Epithelial cell of proximal tubule (primary cell): ENCODE data around the gene SLC9A9. TPM values are rescaled to one million over a fixed set of nuclear protein-coding genes. Genes with fewer than 3 reads are reported as not detected.

Experiments used
- DNase-seq: peaks from one replicate; pipeline ENCODE4 v3.0.0-alpha.2; 2011; ENCODE audit warnings: low read depth
- H3K4me3 ChIP-seq: 2 replicates; pipeline ENCODE4 v1.5.1; 2011; ENCODE audit warnings: low read depth, mild to moderate bottlenecking, low read length
- CTCF ChIP-seq: conservative IDR thresholded peaks from 2 replicates; pipeline ENCODE4 v1.5.1; 2012; ENCODE audit warnings: low read depth, mild to moderate bottlenecking, low read length
- total RNA-seq: library from RNA; depleted of rRNA; stranded (reverse); fragments of >200 nt; gene quantifications from 2 replicates; pipeline ENCODE4 v1.2.3, GENCODE V29; 2015

Gene SLC9A9
- total RNA-seq, 1 donor from 2014 or later, result 0.17 TPM

GRCh38 chr3:143637133-143637532 lies 211.1 kb downstream of the SLC9A9 start:
- no peak for TF ChIP-seq CTCF
- H3K4me3 ChIP-seq, result no peak overlapping the region
- DNase-seq, result no peak

- no peak for TF ChIP-seq CTCF
- no peak for DNase-seq
- H3K4me3 ChIP-seq, result no peak overlapping the region
Measured at GRCh38 chr3:143634991-143635390, 213.3 kb downstream of the SLC9A9 start.

- TF ChIP-seq CTCF, result no peak
- no peak for DNase-seq
- H3K4me3 ChIP-seq, result no peak overlapping the region
Measured at GRCh38 chr3:143634427-143634826, 213.8 kb downstream of the SLC9A9 start.

GRCh38 chr3:143633816-143634215 lies 214.5 kb downstream of the SLC9A9 start:
- H3K4me3 ChIP-seq, result no peak overlapping the region
- DNase-seq, result no peak
- TF ChIP-seq CTCF, result no peak

GRCh38 chr3:143629726-143630125 lies 218.5 kb downstream of the SLC9A9 start:
- H3K4me3 ChIP-seq, result no peak overlapping the region
- TF ChIP-seq CTCF, result no peak
- no peak for DNase-seq

GRCh38 chr3:143628971-143629370 lies 219.3 kb downstream of the SLC9A9 start:
- no peak for TF ChIP-seq CTCF
- no peak for DNase-seq
- H3K4me3 ChIP-seq, result no peak overlapping the region

- no peak for DNase-seq
- H3K4me3 ChIP-seq, result no peak overlapping the region
- TF ChIP-seq CTCF, result no peak
Measured at GRCh38 chr3:143627336-143627735, 220.9 kb downstream of the SLC9A9 start.
